ENCODE data around the gene TTLL10. TPM values are rescaled to one million over a fixed set of nuclear protein-coding genes. Genes with fewer than 3 reads are reported as not detected.

The TTLL10 gene
- polyA plus RNA-seq, 1 donor (not counting 4 experiments of a cell fraction or from before 2014, with no cell fraction given), result not detected

GRCh38 chr1:1157426-1157913 is 16.2 kb upstream of the TTLL10 start:
- Histone ChIP-seq H3K27ac (ENCODE audit: control insufficient read depth, insufficient read depth, low read length) (peak overlapping the region; percentile 74), H3K4me3 (ENCODE audit: control insufficient read depth in 2 of 3, extremely low read depth in 1 of 3, insufficient read depth in 2 of 3, low read depth in 1 of 3, low read length in 3 of 3) (peak overlapping the region; percentile 39 to 76 (median 74)), H3K36me3 (ENCODE audit: control insufficient read depth in 2 of 2, extremely low read depth in 1 of 2, insufficient read depth in 2 of 2, low read length in 2 of 2) (no peaks in the 10 kb centered on the region), H3K9me1 (ENCODE audit: control insufficient read depth, extremely low read depth, insufficient read depth, low read length) (no peaks in the 10 kb centered on the region), H3K4me1 (ENCODE audit: control insufficient read depth, extremely low read depth, insufficient read depth, low read length) (peaks cover 12% of the 10 kb centered on the region), H3K9ac (ENCODE audit: control insufficient read depth, extremely low read depth, insufficient read depth, low read length) (peak overlapping the region; percentile 85), H3K4me2 (ENCODE audit: control insufficient read depth, extremely low read depth, insufficient read depth, low read depth, low read length) (peak overlapping the region; percentile 93), H3K9me3 (ENCODE audit: control insufficient read depth, low read depth, low read length) (no peaks in the 10 kb centered on the region), H3K79me2 (ENCODE audit: control insufficient read depth, insufficient read depth, low read length) (no peaks in the 10 kb centered on the region), H3K27me3 (ENCODE audit: control insufficient read depth, extremely low read depth, insufficient read depth, low read length) (no peaks in the 10 kb centered on the region), H4K20me1 (ENCODE audit: control insufficient read depth, extremely low read depth, insufficient read depth, low read length) (no peaks in the 10 kb centered on the region), H2AFZ (ENCODE audit: control insufficient read depth, low read length) (peak overlapping the region; percentile 73)
- TF ChIP-seq EZH2 (IDR thresholded peaks at IDR 0.05; ENCODE audit: low read length), result no peak
- TF ChIP-seq CTCF (optimal IDR thresholded peaks at IDR 0.05 in 1 of 3, IDR thresholded peaks at IDR 0.05 in 1 of 3, conservative IDR thresholded peaks at IDR 0.05 in 1 of 3; ENCODE audit: extremely low read depth in 1 of 3, insufficient read depth in 2 of 3, low read length in 3 of 3), result no peak
- peak; percentile 48 for FAIRE-seq
- dilution Hi-C loops (cut with MboI; ENCODE audit: extremely low pct_ligation_motif_present, low sequenced_read_pairs), result no loop called here
- peak; percentile 70 for DNase-seq (ENCODE audit: low read depth, low spot score)

GRCh38 chr1:1157914-1158710 is 15.6 kb upstream of the TTLL10 start:
- Histone ChIP-seq H3K4me1 (ENCODE audit: control insufficient read depth, extremely low read depth, insufficient read depth, low read length) (peaks cover 12% of the 10 kb centered on the region), H3K27ac (ENCODE audit: control insufficient read depth, insufficient read depth, low read length) (peak overlapping the region; percentile 74), H3K9ac (ENCODE audit: control insufficient read depth, extremely low read depth, insufficient read depth, low read length) (peak overlapping the region; percentile 85), H4K20me1 (ENCODE audit: control insufficient read depth, extremely low read depth, insufficient read depth, low read length) (no peaks in the 10 kb centered on the region), H3K27me3 (ENCODE audit: control insufficient read depth, extremely low read depth, insufficient read depth, low read length) (no peaks in the 10 kb centered on the region), H3K4me3 (ENCODE audit: control insufficient read depth in 2 of 3, extremely low read depth in 1 of 3, insufficient read depth in 2 of 3, low read depth in 1 of 3, low read length in 3 of 3) (peak overlapping the region; percentile 39 to 76 (median 74)), H2AFZ (ENCODE audit: control insufficient read depth, low read length) (peak overlapping the region; percentile 73), H3K79me2 (ENCODE audit: control insufficient read depth, insufficient read depth, low read length) (peaks cover under 1% of the 10 kb centered on the region), H3K9me1 (ENCODE audit: control insufficient read depth, extremely low read depth, insufficient read depth, low read length) (no peaks in the 10 kb centered on the region), H3K9me3 (ENCODE audit: control insufficient read depth, low read depth, low read length) (no peaks in the 10 kb centered on the region), H3K36me3 (ENCODE audit: control insufficient read depth in 2 of 2, extremely low read depth in 1 of 2, insufficient read depth in 2 of 2, low read length in 2 of 2) (no peaks in the 10 kb centered on the region), H3K4me2 (ENCODE audit: control insufficient read depth, extremely low read depth, insufficient read depth, low read depth, low read length) (peak overlapping the region; percentile 93)
- DNase-seq (ENCODE audit: low read depth, low spot score) (no peak), FAIRE-seq (no peak)
- TF ChIP-seq CTCF (optimal IDR thresholded peaks at IDR 0.05 in 1 of 3, IDR thresholded peaks at IDR 0.05 in 1 of 3, conservative IDR thresholded peaks at IDR 0.05 in 1 of 3; ENCODE audit: extremely low read depth in 1 of 3, insufficient read depth in 2 of 3, low read length in 3 of 3) (no peak), EZH2 (IDR thresholded peaks at IDR 0.05; ENCODE audit: low read length) (no peak)
- dilution Hi-C loops (cut with MboI; ENCODE audit: extremely low pct_ligation_motif_present, low sequenced_read_pairs), result no loop called here

Measured in keratinocyte (primary cell).